Stimulated activated CD4-positive, alpha-beta T cell treated with anti-CD3 and anti-CD28 coated beads, Interleukin-12 subunit alpha, Interleukin-12 subunit beta, amount 100 ng/mL, for 4 hours (primary cell): ENCODE measurements around the gene AFF1.
"Not testable (repeated sequence)": the region's sequence is repeated elsewhere in the genome, so short reads cannot be mapped to it uniquely, and the experiment has no call there.

Source experiments
- DNase-seq: peaks from one replicate; pipeline ENCODE4 v3.0.0-alpha.2; 2020

Gene AFF1

DNA sequence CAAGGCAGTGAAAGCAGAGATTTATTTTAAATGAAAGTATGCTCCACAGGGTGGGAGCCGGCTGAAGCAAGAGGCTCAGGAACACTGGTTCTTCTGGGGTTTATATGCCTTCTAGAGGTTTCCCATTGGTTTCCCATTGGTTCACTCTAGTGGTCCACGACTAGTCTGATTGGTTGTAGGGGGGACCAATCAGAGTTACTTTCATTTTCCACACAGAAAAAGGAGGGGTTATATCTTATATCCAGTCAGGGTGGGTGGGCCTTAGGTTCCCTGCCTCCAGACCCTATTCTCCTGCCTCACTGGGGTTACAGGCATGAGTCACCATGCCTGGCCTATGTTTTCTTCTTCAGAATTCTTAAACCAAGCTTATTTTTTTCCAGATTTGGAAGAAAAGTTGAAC, 184.0 kb downstream of the AFF1 start:
- no peak for DNase-seq

DNA sequence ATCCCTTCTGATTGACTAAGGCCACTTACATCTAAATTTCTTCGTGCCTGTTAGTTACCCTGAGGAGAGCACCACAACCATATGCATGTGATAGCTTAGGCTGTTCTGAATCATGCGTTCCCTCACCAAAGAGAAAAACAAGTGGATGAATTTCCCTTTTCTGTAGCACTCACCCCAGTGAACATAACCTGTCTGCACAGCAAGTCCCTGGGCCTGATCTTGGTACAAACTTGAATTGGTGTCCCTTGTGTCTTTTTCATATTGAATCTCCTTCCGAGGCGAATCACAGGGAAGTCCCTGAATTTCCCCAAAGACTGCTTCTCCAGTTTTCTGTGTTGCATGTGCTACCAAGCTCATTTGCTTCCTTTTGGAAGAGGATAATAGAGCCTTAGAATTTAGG, 185.2 kb downstream of the AFF1 start:
- no peak for DNase-seq

DNA sequence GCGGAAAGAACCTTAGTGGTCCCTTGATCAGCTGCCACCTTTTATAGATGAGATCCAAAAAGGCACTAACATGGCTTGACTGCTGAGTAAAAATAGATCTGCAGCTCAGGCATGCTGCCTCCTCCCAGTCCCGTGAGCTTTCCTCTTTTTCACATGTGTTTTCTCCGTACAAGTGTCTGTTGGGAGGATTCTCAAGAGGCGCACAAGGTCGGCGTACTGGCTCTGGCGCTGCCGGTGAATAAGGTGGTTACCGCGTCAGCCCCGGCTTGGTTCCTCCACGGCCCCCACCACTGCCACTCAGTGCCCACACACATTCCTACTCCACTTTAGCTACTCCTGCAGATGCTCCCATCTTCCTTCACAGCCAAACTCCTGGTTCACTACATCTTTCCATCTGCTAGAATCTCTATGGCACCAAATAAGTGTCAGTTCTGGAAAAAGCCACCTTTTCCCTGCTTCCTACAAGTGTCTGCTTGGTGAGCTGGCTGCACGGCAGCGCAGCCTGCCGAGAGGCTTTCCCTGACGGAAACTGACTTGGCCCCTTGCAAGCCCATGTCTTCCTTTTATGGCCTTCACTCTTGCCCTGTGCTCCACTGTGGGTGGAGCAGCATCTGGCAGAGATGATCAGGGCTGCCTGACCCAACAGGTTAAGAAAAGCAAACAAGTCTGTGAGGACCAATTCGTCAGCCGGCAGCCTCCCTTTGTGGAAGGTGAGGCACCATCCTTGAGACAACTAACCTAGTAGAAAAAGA, 185.8 kb downstream of the AFF1 start:
- no peak for DNase-seq

DNA sequence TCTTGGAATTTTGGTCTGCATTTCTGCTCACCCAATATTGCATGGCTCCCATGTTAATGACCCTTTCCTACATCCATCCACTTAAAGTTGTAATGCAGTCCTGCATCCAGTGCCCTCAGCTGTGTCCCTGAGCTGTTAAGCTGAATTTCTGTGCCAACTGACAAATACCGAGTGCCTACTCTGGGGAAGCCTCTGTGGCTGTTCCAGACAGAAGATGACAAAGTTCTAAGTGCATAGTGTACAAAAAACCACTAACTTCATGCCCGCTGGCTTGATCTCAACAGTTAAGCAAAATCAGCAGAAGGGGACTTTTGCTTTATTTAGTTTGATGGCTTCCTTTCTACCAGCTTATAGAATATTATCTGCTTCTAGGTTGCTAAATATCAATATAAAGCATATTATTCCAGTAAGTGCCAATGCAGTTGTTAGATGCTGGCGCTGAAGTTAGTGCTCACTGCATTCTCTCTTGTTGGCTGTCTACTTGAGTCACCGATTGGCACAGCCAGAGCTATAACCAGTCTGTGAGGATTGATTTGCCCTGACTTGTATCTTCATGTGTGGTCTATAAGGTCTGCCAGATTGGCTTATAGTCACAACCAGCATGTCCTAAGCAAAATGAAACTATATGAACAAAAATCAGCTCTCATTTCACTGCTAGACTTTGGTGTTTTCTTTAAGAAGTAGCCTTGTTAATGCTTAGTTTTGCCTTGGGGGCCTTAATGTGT, 186.7 kb downstream of the AFF1 start:
- no peak for DNase-seq

DNA sequence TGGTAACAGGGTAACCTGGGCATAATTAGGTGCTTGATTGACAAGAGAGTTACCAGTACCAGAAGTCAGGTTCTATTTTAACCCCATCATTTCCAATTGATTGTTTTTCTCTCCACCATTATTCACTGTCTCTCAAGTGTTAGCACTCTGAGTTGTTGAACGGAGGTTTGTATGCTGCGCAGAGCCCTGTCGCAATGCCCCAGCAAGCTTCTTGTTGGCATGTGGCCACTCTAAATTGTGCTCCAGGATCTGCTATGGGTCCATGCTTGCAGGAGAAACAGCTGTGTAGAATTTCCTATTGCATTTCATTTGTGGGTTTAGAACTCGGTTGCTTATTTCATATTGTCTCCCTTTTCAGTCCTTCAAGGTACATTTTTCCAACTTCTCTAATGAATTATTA, 187.4 kb downstream of the AFF1 start:
- no peak for DNase-seq

DNA sequence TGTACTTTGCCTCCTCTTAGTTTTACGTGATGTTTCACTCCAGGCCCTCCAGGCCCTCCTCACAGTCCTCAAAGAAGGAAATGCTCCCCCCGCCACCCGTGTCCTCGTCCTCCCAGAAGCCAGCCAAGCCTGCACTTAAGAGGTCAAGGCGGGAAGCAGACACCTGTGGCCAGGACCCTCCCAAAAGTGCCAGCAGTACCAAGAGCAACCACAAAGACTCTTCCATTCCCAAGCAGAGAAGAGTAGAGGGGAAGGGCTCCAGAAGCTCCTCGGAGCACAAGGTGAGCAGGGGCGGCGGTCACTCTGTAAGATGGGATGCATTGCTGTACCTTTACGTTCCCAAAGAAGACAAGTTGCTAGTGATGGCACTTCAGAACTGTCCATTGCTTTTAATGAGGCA, 191.2 kb downstream of the AFF1 start:
- no peak for DNase-seq

DNA sequence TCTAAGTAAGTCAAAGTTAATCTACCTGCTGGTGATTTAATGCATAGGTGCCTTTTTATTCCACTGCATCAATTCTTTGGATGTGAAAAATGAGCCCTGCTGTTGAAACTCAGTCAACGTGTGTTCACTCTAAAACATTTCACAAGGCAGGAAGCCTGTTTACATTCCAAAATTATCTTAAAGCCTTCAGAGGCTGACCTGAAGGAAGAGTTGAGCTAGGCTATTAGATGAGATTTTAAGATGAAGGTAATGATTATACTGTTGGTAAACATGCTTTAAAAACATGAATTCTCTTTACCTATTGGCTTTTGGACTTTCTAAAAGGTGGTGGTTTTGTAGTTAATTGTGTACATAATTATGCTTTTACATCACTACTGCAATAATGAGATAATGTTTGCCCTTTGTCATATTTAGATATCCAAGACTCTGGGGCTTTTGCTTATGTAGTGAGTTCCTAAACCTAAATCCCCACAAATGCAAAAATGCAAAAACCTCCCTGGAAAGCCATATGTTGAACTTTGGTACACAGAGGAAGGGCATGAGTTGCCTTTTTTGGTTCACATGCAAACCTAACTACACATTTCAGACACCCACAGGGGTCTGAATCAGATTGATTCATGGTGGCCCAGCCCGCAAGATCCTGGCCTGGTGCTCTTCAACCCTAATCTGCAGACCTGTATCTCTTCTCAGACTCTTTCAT, 193.3 kb downstream of the AFF1 start:
- no peak for DNase-seq

DNA sequence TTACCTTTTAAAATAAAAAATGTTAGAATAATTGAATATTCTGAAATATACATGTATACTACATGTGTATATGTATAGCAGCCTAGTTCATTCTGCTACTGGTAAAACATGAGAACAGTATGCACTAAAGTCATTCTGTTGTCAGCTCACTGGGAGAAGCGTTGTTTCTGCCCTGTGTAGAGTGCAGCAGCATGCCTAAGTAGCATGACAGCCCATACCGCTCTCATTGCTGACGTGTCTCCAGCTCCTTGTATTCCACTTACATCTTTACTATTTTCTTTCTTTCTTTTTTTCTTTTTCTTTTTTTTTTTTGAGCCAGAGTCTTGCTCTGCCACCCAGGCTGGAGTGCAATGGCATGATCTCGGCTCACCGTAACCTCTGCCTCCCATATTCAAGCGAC, 194.9 kb downstream of the AFF1 start:
- DNase-seq = no peak

DNA sequence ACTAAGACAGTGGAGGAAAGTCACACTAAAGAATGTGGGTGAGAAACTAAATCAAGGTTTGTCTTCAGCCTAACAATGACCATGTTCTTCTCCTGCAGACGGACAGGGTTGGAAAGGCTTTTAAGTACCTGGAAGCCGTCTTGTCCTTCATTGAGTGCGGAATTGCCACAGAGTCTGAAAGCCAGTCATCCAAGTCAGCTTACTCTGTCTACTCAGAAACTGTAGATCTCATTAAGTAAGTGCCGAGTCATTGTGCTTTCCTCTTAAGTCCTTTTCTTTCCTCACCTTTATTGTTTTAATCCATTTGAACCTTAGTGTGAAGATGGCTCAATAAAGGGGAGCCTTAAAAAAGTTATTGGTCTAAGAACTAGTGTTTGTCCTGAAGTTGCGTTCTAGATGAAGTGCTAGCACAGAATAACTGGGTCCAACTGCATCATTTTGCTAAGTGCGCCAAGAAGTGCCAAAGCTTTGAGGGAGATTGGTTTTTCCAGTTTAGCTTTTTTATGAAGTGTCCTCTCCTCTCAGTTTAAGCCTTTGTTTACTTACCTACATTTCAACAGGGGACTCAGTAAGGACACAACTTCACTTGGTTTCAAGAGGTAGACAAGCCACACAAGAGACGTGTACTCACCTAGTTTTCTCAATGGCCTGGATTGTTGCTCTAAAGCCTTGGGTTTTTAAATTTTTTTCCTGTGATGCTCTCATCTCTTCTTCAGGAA, 196.3 kb downstream of the AFF1 start:
- no peak for DNase-seq

DNA sequence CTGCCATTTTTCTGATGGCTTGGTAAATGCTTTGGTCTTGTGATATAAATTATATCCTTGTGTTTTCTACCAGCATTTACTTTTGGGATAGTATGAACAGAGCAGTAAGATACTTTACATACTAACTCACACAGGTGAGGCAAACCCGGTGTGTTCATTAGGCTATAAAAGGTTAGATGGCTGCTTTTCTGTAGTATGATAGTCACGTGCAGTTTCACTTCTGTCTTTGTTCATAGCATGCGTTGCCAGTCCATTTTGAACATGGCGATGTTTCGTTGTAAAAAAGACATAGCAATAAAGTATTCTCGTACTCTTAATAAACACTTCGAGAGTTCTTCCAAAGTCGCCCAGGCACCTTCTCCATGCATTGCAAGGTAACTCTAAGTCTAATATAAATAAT, 197.2 kb downstream of the AFF1 start:
- no peak for DNase-seq

DNA sequence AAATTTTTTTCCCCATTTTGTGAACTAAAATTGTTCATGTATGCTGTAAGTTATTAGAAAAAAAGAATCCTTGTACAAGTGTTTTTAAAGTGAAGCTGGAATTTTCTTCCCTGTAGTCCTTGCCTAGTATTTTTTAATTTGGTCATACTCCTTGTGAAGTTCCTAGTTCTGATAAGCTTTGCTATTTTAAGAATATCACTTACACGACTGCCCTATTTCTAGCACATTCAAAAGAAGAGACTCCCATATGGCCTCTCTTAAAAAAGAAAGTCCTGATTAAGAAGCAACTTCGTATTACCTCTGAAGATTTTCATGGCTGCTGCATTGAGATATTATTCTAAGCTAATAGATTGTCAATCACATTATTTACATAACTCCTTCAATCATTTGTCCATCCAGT, 198.4 kb downstream of the AFF1 start:
- no peak for DNase-seq

DNA sequence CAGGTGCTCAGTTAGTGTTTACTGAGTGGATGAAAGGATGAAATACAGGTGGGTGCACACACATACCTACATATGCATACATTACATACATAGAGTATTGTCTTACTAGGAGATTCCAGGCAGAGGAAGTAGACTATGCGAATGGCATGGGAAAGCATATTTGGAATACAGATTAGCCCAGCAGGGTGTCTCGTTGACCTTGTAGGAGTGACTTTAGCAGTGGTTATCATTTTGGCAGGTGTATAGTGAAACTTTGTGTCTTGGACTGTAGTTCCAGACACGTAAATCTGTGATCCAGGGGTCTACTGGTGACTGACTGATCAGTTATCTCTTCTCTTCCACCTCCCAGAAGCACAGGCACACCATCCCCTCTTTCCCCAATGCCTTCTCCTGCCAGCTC, 199.3 kb downstream of the AFF1 start:
- no peak for DNase-seq

DNA sequence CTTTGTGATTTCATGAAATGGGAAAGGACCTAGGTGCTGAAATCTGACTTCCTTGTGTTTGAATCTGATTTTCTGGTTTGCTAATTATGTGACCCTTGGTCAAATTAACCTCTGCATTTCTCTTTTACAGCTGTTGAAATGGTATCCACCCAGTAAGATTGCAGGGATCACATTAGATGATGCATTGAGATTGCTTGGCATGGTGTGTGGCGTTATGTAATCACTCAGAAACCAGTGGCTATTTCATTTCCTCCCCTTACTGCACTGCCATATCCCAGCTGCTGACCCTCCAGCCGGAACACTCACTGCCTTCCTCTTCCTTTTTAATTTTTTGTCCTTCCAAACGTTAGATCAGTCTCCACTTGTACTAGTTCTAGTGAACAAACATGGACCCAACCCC, 206.6 kb downstream of the AFF1 start:
- DNase-seq = no peak

DNA sequence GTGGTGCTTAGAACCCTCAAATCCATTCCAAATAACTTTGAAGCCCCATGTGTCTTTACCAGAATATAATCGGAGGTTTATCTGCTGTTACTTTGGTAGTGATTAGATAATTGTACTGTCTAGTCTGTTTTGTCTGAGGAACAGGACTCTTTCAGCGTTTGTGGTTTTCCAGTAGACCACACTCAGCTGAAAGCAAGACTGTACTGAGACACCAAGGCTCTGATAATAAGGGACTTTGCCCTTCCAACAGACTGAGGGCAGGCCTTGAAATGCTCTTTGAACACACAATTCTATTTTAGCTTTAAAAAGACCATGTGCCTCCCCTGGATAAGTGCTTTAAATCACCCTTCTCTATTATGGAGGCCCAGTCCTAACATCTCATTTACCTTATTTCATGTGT, 209.5 kb downstream of the AFF1 start:
- DNase-seq = no peak

DNA sequence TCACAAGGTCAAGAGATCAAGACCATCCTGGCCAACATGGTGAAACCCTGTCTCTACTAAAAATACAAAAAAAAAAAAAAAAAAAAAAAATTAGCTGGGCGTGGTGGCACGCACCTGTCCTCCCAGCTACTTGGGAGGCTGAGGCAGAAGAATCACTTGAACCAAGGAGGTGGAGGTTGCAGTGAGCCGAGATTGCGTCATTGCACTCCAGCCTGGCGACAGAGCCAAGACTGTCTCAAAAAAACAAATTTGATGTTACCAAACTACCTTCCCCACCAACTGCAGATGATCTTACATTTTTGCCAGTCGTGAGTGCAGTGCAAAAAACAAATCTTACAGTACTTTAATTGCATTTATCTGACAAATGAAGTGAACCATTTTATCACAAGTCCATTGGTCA, 211.1 kb downstream of the AFF1 start:
- DNase-seq = not testable (repeated sequence)

DNA sequence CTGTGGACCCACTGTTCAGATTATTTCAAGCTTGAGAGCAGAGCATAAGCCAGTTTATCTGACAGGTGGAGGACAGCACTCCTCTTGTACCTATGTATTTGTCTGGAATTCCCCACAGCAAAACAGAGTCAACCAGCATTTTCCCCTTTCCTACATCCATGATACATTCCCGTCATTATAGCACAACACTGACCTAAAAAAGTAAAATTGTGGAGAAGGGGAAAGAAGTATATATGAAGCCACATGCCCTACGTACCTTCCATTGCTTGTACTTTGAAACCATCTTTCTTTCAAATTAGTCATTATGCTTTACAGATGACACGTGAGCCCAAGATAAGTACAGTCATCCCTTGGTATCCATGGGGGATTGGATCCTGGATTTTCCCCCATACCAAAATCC, 212.3 kb downstream of the AFF1 start:
- DNase-seq = no peak

DNA sequence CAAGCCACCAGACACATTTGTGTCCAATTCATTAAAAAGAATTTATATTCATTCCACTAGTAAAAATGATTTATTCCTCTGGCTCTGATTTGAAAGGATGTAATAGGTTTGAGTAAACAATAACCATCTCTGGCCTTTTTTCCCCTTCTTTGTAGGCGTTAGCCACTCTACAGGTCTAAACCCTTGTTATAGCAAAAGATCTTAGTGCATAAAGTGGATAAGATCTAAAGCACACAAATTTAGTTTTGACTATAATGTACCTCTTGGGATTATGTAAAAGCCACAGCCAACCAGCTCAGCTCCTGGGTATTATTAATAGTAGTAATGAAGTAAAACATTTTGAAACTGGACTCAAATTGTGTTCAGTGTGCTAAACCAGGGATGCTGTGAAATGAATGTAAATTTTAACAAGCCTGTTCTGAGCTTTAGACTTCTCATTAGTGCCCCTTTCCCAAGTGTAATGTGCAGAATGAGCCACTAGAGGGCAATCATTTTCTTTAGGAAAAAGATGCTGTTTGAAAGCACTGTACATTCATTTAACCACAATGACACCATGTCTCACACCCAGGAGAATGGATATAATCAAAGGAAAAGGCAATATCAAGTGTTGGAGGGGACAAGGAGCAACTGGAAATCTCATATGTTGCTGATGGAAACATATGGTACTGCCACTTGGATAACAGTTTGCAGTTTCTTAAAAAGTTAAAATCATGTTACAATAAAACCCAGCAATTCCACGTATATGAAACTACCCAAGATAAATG, 215.9 kb downstream of the AFF1 start:
- DNase-seq = peak; percentile 10

DNA sequence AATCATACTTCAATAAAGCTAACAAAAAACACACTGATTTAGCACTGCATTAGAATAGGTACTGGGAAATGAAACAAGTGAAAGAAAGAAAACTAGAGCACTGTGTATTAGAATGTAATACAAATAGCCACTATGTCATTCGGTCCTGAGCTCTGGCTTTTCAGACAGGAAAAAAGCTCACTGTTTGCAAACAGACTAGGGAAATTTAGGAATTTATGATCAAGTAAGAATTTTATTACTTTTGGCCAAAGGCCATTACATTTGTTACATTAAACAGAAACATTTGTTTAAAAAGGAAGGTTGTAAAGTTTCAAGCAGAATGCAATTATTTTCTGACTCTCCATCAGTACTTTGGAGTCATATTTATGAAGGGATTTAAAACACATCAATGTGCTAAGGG, 216.9 kb downstream of the AFF1 start:
- no peak for DNase-seq

DNA sequence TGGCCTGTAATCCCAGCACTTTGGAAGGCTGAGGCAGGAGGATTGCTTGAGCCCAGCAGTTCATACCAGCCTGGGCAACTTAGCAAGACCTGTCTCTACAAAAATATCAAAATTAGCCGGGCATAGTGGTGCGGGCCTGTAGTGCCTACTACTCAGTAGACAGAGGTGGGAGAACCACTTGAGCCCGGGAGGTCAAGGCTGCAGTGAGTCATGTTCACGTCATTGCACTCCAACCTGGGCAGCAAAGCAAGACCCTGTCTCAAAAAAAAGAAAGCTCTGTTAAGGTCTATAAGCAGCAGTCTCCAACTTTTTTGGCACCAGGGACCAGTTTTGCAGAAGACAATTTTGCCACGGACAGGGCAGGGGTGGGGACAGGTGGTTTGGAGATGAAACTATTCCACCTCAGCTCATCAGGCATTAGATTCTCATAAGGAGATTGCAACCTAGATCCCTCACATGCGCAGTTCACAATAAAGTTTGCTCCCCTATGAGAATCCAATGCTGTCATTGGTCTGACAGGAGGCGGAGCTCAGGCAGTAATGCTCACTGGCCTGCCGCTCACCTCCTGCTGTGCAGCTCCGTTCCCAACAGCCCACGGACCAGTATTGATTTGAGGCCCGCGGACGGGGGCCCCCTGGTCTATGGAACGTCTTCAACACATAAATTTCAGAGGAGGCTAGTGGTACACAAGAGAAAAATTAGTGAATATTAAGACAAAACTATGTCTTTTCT, 217.7 kb downstream of the AFF1 start:
- no peak for DNase-seq

DNA sequence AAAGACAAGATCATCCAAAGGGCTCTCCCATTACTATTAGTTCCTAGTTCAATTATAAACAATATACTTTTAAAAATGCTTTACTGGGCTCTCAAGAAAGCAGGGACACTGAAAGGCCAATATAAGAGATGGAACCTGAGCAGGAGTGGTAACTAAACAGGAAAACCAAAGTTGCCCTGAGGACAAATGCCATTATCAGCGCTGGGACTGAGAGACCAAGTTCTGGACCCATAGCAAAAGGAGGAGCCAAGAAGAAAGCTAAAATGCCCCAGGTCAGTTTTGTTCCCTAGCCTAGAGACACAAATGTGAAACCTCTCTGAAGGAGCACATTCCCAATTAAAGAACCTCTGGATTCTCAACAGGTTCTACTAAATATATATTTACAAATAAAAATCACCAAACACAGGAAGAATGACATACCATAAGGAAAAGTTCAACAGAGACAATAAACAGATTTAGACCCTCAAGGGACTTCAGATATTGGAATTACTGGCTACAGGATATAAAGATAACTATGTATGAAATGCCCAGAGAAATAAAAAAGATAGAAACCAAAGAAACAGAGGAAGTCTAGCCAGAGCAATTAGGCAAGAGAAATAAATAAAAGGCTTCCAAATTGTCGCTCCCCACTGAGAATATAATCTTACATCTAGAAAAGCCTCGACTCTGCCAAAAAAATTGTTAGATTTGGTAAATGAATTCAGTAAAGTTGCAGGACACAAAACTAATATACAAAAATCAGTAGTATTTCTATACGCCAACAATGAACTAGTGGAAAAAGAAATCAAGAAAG, 218.5 kb downstream of the AFF1 start:
- no peak for DNase-seq

DNA sequence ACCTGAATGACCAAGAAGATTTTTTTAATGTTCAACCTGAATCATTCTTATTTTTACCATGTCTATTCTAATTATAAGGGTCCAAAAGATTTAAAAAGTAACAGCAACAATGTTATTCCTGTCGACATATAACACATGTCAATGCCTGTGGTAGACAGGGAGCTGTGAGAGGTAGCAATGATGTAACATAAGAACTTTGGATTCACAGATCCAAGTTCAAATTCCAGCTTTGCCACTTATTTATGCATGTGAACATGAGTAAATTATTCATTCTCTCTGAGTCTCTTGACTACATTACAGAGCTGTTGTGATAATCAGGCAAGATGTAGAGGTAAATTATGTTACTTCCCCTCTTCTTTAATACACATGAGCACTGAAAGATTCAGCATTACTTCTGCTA, 231.1 kb downstream of the AFF1 start:
- no peak for DNase-seq
